Neuronal stem cell (in vitro differentiated cells): ENCODE data around the gene MSANTD3.

Source experiments
- DNase-seq: peaks from one replicate; pipeline ENCODE4 v3.0.0-alpha.2; 2013; ENCODE audit warnings: low spot score
- H2AFZ ChIP-seq: one replicate; pipeline ENCODE4 v1.6.1; 2013; ENCODE audit warnings: mild to moderate bottlenecking, low read length, inconsistent platforms
- H2AK5ac ChIP-seq: 2 replicates; pipeline ENCODE4 v1.6.1; 2013; ENCODE audit warnings: low read depth, mild to moderate bottlenecking, inconsistent platforms, low read length, moderate library complexity, mixed read lengths
- H2BK120ac ChIP-seq: 2 replicates; pipeline ENCODE4 v1.6.1; 2013; ENCODE audit warnings: low read depth, mild to moderate bottlenecking, inconsistent platforms, low read length, moderate library complexity, mixed read lengths
- H2BK12ac ChIP-seq: one replicate; pipeline ENCODE4 v1.6.1; 2013; ENCODE audit warnings: low read length, inconsistent platforms
- H2BK15ac ChIP-seq: 2 replicates; pipeline ENCODE4 v1.6.1; 2013; ENCODE audit warnings: mild to moderate bottlenecking, low read length, inconsistent platforms, mixed read lengths
- H2BK5ac ChIP-seq: one replicate; pipeline ENCODE4 v1.6.1; 2013; ENCODE audit warnings: inconsistent platforms, mild to moderate bottlenecking, low read length, moderate library complexity
- H3K14ac ChIP-seq: one replicate; pipeline ENCODE4 v1.6.1; 2013; ENCODE audit warnings: low read length, inconsistent platforms
- H3K18ac ChIP-seq: 2 replicates; pipeline ENCODE4 v1.6.1; 2013; ENCODE audit warnings: low read length, inconsistent platforms
- H3K23ac ChIP-seq: 2 replicates; pipeline ENCODE4 v1.6.1; 2013; ENCODE audit warnings: low read depth, mild to moderate bottlenecking, mixed read lengths, low read length, inconsistent platforms; ENCODE audit not compliant: poor library complexity
- H3K27ac ChIP-seq: replicated peaks from 3 replicates; pipeline ENCODE4 v1.5.1; 2013; ENCODE audit warnings: low read length, inconsistent platforms
- H3K27me3 ChIP-seq, 3 experiments: 2 replicates each; pipeline ENCODE4 v1.6.1; 2013; ENCODE audit warnings: low read length in 3 of 3, mild to moderate bottlenecking in 2 of 3, inconsistent platforms in 1 of 3, low read depth in 1 of 3, mixed read lengths in 1 of 3, moderate library complexity in 1 of 3; ENCODE audit not compliant: control insufficient read depth in 3 of 3, insufficient read depth in 3 of 3
- H3K36me3 ChIP-seq, 2 donors: replicated peaks in 1 of 2; 2 replicates each; pipeline ENCODE4 v1.6.1; 2013; ENCODE audit warnings: low read length in 2 of 2; ENCODE audit not compliant: control insufficient read depth in 2 of 2, insufficient read depth in 2 of 2
- H3K4ac ChIP-seq: 2 replicates; pipeline ENCODE4 v1.6.1; 2013; ENCODE audit warnings: inconsistent platforms, mild to moderate bottlenecking, low read length, moderate library complexity
- H3K4me1 ChIP-seq, 2 donors: 1 replicate in 1 of 2; 2 replicates in 1 of 2; pipeline ENCODE4 v1.6.1; 2013; ENCODE audit warnings: low read length in 2 of 2, low read depth in 1 of 2; ENCODE audit not compliant: control insufficient read depth in 2 of 2, insufficient read depth in 1 of 2
- H3K4me2 ChIP-seq: one replicate; pipeline ENCODE4 v1.6.1; 2013; ENCODE audit warnings: mild to moderate bottlenecking, low read length, inconsistent platforms; ENCODE audit not compliant: insufficient read depth, poor library complexity, severe bottlenecking
- H3K4me3 ChIP-seq, 2 donors: 2 replicates each; pipeline ENCODE4 v1.5.1; 2013; ENCODE audit warnings: low read length in 2 of 2, mild to moderate bottlenecking in 2 of 2, inconsistent platforms in 1 of 2, moderate library complexity in 1 of 2
- H3K79me1 ChIP-seq: one replicate; pipeline ENCODE4 v1.6.1; 2013; ENCODE audit warnings: low read depth, mild to moderate bottlenecking, inconsistent platforms, low read length, moderate library complexity
- H3K9ac ChIP-seq: one replicate; pipeline ENCODE4 v1.6.1; 2013; ENCODE audit warnings: mild to moderate bottlenecking, low read depth, low read length, inconsistent platforms; ENCODE audit not compliant: poor library complexity
- H3K9me3 ChIP-seq, 2 donors: replicated peaks in 1 of 2; 2 replicates each; pipeline versions ENCODE3 to v1.6.1; 2013; ENCODE audit warnings: low read length in 2 of 2, mild to moderate bottlenecking in 2 of 2, inconsistent platforms in 1 of 2, low read depth in 1 of 2, mixed read lengths in 1 of 2, moderate library complexity in 1 of 2; ENCODE audit not compliant: control insufficient read depth in 2 of 2, insufficient read depth in 1 of 2
- H4K8ac ChIP-seq: one replicate; pipeline ENCODE4 v1.6.1; 2013; ENCODE audit warnings: low read depth, mild to moderate bottlenecking, inconsistent platforms, low read length, moderate library complexity
- H4K91ac ChIP-seq: one replicate; pipeline ENCODE4 v1.6.1; 2013; ENCODE audit warnings: low read length, low read depth, mild to moderate bottlenecking, inconsistent platforms; ENCODE audit not compliant: poor library complexity
- whole genome bisulfite sequencing, 2 donors: extraction: QIAGEN DNeasy Blood & Tissue Kit; methylation state at CpG; one replicate each; pipeline ENCODE4 v1.1.7; 2013; ENCODE audit warnings: missing lambda C conversion rate in 2 of 2, mixed read lengths in 1 of 2; ENCODE audit not compliant: insufficient read length in 2 of 2, insufficient replicate concordance in 1 of 2; ENCODE audit errors: extremely low coverage in 2 of 2; 5-methylcytosine and 5-hydroxymethylcytosine counted together

The MSANTD3 gene

GRCh38 chr9:100430286-100430940 is 3.5 kb downstream of the MSANTD3 start:
- DNase-seq, result no peak
- Histone ChIP-seq H2BK12ac (no peak overlapping the region), H3K36me3 (peaks cover 3 to 23% of the 10 kb centered on the region in 2 donors), H4K8ac (no peak overlapping the region), H3K9me3 (peaks cover 0 to under 1% of the 10 kb centered on the region in 2 donors), H3K4me2 (no peak overlapping the region), H3K18ac (no peak overlapping the region), H3K4me3 (no peak overlapping the region), H2BK15ac (no peak overlapping the region), H4K91ac (no peak overlapping the region), H2BK120ac (no peak overlapping the region), H3K27ac (no peak overlapping the region), H2AFZ (no peak overlapping the region), H2AK5ac (no peak overlapping the region), H3K4ac (no peak overlapping the region), H3K23ac (no peak overlapping the region), H3K14ac (no peak overlapping the region), H3K9ac (no peak overlapping the region), H3K4me1 (peaks cover 6 to 8% of the 10 kb centered on the region in 2 donors), H2BK5ac (no peak overlapping the region), H3K27me3 (no peaks in the 10 kb centered on the region), H3K79me1 (peaks cover 2% of the 10 kb centered on the region)
- WGBS, 2 donors, result no CpG with 5 or more reads among the region's 5 CpGs

- no peak overlapping the region for H3K18ac ChIP-seq
- H4K8ac ChIP-seq, result no peak overlapping the region
- no peaks in the 10 kb centered on the region for H3K27me3 ChIP-seq
- H2BK15ac ChIP-seq, result no peak overlapping the region
- no peak overlapping the region for H3K9ac ChIP-seq
- H2BK5ac ChIP-seq, result no peak overlapping the region
- H3K27ac ChIP-seq, result no peak overlapping the region
- no peak overlapping the region for H4K91ac ChIP-seq
- no peak overlapping the region for H3K4me3 ChIP-seq
- no peak overlapping the region for H2AFZ ChIP-seq
- H3K4ac ChIP-seq, result no peak overlapping the region
- H3K23ac ChIP-seq, result no peak overlapping the region
- H3K4me1 ChIP-seq, result peaks cover 6 to 8% of the 10 kb centered on the region in 2 donors
- H2BK12ac ChIP-seq, result no peak overlapping the region
- H3K79me1 ChIP-seq, result peaks cover 2% of the 10 kb centered on the region
- H3K9me3 ChIP-seq, result peaks cover 0 to 3% of the 10 kb centered on the region in 2 donors
- no CpG with 5 or more reads among the region's 5 CpGs for WGBS, 2 donors
- no peak overlapping the region for H2AK5ac ChIP-seq
- no peak overlapping the region for H3K4me2 ChIP-seq
- no peak overlapping the region for H3K14ac ChIP-seq
- no peak overlapping the region for H2BK120ac ChIP-seq
- peaks cover 4 to 23% of the 10 kb centered on the region in 2 donors for H3K36me3 ChIP-seq
- DNase-seq, result no peak
Measured at GRCh38 chr9:100431886-100432285, 4.9 kb downstream of the MSANTD3 start.

GRCh38 chr9:100432736-100433135 is 5.8 kb downstream of the MSANTD3 start:
- H2AK5ac ChIP-seq, result no peak overlapping the region
- no peak overlapping the region for H2BK120ac ChIP-seq
- H3K27me3 ChIP-seq, result no peaks in the 10 kb centered on the region
- no peak overlapping the region for H3K23ac ChIP-seq
- DNase-seq, result no peak
- WGBS, 2 donors, result no CpG with 5 or more reads among the region's 3 CpGs
- H3K4me2 ChIP-seq, result no peak overlapping the region
- H3K18ac ChIP-seq, result no peak overlapping the region
- no peak overlapping the region for H3K9ac ChIP-seq
- H3K4me1 ChIP-seq, result peaks cover 6 to 8% of the 10 kb centered on the region in 2 donors
- peaks cover 4 to 23% of the 10 kb centered on the region in 2 donors for H3K36me3 ChIP-seq
- H3K9me3 ChIP-seq, result peaks cover 0 to 3% of the 10 kb centered on the region in 2 donors
- H3K4me3 ChIP-seq, result no peak overlapping the region
- H4K91ac ChIP-seq, result no peak overlapping the region
- H3K4ac ChIP-seq, result no peak overlapping the region
- H3K27ac ChIP-seq, result no peak overlapping the region
- H2AFZ ChIP-seq, result no peak overlapping the region
- H2BK15ac ChIP-seq, result no peak overlapping the region
- H3K14ac ChIP-seq, result no peak overlapping the region
- peaks cover 2% of the 10 kb centered on the region for H3K79me1 ChIP-seq
- H2BK12ac ChIP-seq, result no peak overlapping the region
- no peak overlapping the region for H2BK5ac ChIP-seq
- no peak overlapping the region for H4K8ac ChIP-seq

GRCh38 chr9:100436571-100436970 is 9.6 kb downstream of the MSANTD3 start:
- Histone ChIP-seq H3K27ac (no peak overlapping the region), H4K91ac (no peak overlapping the region), H2BK12ac (no peak overlapping the region), H3K4me2 (no peak overlapping the region), H2AK5ac (no peak overlapping the region), H4K8ac (no peak overlapping the region), H3K4me1 (peaks cover 0 to 4% of the 10 kb centered on the region in 2 donors), H2AFZ (no peak overlapping the region), H3K27me3 (no peaks in the 10 kb centered on the region), H3K9me3 (peaks cover 0 to 3% of the 10 kb centered on the region in 2 donors), H3K18ac (no peak overlapping the region), H3K79me1 (peaks cover 2% of the 10 kb centered on the region), H3K14ac (no peak overlapping the region), H3K9ac (no peak overlapping the region), H2BK5ac (no peak overlapping the region), H2BK15ac (no peak overlapping the region), H3K36me3 (peaks cover 4 to 22% of the 10 kb centered on the region in 2 donors), H2BK120ac (no peak overlapping the region), H3K4ac (no peak overlapping the region), H3K23ac (no peak overlapping the region), H3K4me3 (no peak overlapping the region)
- no peak for DNase-seq
- no CpG with 5 or more reads among the region's 7 CpGs for WGBS, 2 donors
